Activated CD4-positive, CD25-positive, alpha-beta regulatory T cell treated with anti-CD3 and anti-CD28 coated beads, Interleukin-2, amount 50 U/mL, for 16 hours (primary cell): ENCODE measurements around the gene HOXA6.
A peak's percentile ranks its signal among the peaks of the same experiment; 100 is the strongest.

Experiments used
- DNase-seq: peaks from one replicate; pipeline ENCODE4 v3.0.0-alpha.2; 2020; ENCODE audit warnings: low read depth, low spot score

HOXA6 gene

GRCh38 chr7:27147199-27148030 is at the start of gene HOXA6:
TSS of gene HOXA6 (minus strand) at chr7:27147774. CDS start at chr7:27147749, 25 bp downstream.
- DNase-seq = no peak

- peak; percentile 70 for DNase-seq
These were observed 48.8 kb upstream of the HOXA6 start for GRCh38 chr7:27196287-27196767.

- no peak for DNase-seq
These were observed 47.3 kb upstream of the HOXA6 start for GRCh38 chr7:27194686-27195379.

GRCh38 chr7:27194002-27194352 is 46.4 kb upstream of the HOXA6 start:
- no peak for DNase-seq

GRCh38 chr7:27193335-27194001 is 45.9 kb upstream of the HOXA6 start:
- DNase-seq = no peak

GRCh38 chr7:27192546-27193334 is 45.2 kb upstream of the HOXA6 start:
- DNase-seq = no peak

GRCh38 chr7:27191833-27192545 is 44.4 kb upstream of the HOXA6 start:
- no peak for DNase-seq

GRCh38 chr7:27191161-27191731 is 43.7 kb upstream of the HOXA6 start:
- no peak for DNase-seq

- no peak for DNase-seq
These were observed 42.6 kb upstream of the HOXA6 start for GRCh38 chr7:27189997-27190748.

- no peak for DNase-seq
These were observed 41.9 kb upstream of the HOXA6 start for GRCh38 chr7:27189295-27189996.

- no peak for DNase-seq
These were observed 41.1 kb upstream of the HOXA6 start for GRCh38 chr7:27188386-27189294.

GRCh38 chr7:27187475-27188385 is 40.2 kb upstream of the HOXA6 start:
- DNase-seq = no peak

GRCh38 chr7:27186668-27187474 is 39.3 kb upstream of the HOXA6 start:
- no peak for DNase-seq

- no peak for DNase-seq
These were observed 38.5 kb upstream of the HOXA6 start for GRCh38 chr7:27185854-27186667.
